Mesenchymal stem cell (in vitro differentiated cells and primary cell): Measurements from ENCODE around the gene WDR72. TPM values are rescaled to one million over a fixed set of nuclear protein-coding genes. Genes with fewer than 3 reads are reported as not detected.

Source experiments
- DNase-seq: peaks from one replicate; pipeline ENCODE4 v3.0.0-alpha.2; 2013
- H2AFZ ChIP-seq: one replicate; pipeline ENCODE4 v1.6.1; 2013; ENCODE audit warnings: low read depth, mild to moderate bottlenecking, control low read depth, inconsistent platforms, low read length, moderate library complexity
- H2AK5ac ChIP-seq: 2 replicates; pipeline ENCODE4 v1.6.1; 2013; ENCODE audit warnings: low read length, moderate library complexity, mild to moderate bottlenecking, inconsistent platforms; ENCODE audit not compliant: severe bottlenecking
- H2BK120ac ChIP-seq: one replicate; pipeline ENCODE4 v1.6.1; 2013; ENCODE audit warnings: low read depth, mild to moderate bottlenecking, inconsistent platforms, low read length, moderate library complexity
- H2BK12ac ChIP-seq, 2 experiments: one replicate each; pipeline ENCODE4 v1.6.1; 2013; ENCODE audit warnings: inconsistent platforms in 2 of 2, low read length in 2 of 2, mild to moderate bottlenecking in 2 of 2, moderate library complexity in 2 of 2, control low read depth in 1 of 2
- H2BK15ac ChIP-seq: one replicate; pipeline ENCODE4 v1.6.1; 2013; ENCODE audit warnings: mild to moderate bottlenecking, low read depth, inconsistent platforms; ENCODE audit not compliant: poor library complexity, severe bottlenecking
- H2BK5ac ChIP-seq: 2 replicates; pipeline ENCODE4 v1.6.1; 2013; ENCODE audit warnings: low read depth, mild to moderate bottlenecking, low read length, control low read depth, inconsistent platforms; ENCODE audit not compliant: poor library complexity, severe bottlenecking
- H3K14ac ChIP-seq, 2 experiments: one replicate each; pipeline ENCODE4 v1.6.1; 2013; ENCODE audit warnings: inconsistent platforms in 2 of 2, low read length in 2 of 2, control low read depth in 1 of 2, mild to moderate bottlenecking in 1 of 2, moderate library complexity in 1 of 2
- H3K18ac ChIP-seq, 2 experiments: one replicate each; pipeline ENCODE4 v1.6.1; 2013; ENCODE audit warnings: inconsistent platforms in 2 of 2, low read length in 2 of 2, control low read depth in 1 of 2, low read depth in 1 of 2, mild to moderate bottlenecking in 1 of 2
- H3K23ac ChIP-seq, 2 experiments: one replicate each; pipeline ENCODE4 v1.6.1; 2013; ENCODE audit warnings: inconsistent platforms in 2 of 2, low read length in 2 of 2, mild to moderate bottlenecking in 2 of 2, moderate library complexity in 2 of 2, control low read depth in 1 of 2
- H3K27ac ChIP-seq: 2 replicates; pipeline ENCODE4 v1.5.1; 2013; ENCODE audit warnings: mild to moderate bottlenecking, moderate library complexity, low read length, control low read depth, inconsistent platforms; ENCODE audit not compliant: poor library complexity, severe bottlenecking
- H3K27me3 ChIP-seq, 2 experiments: 2 replicates each; pipeline versions ENCODE4 v1.6.1 to v1.7.0; 2013; ENCODE audit warnings: low read length in 2 of 2, mild to moderate bottlenecking in 2 of 2, moderate library complexity in 2 of 2, control low read depth in 1 of 2, inconsistent platforms in 1 of 2; ENCODE audit not compliant: control insufficient read depth in 1 of 2, insufficient read depth in 1 of 2
- H3K36me3 ChIP-seq, 2 experiments: 2 replicates each; pipeline versions ENCODE4 v1.6.1 to v1.7.0; 2013; ENCODE audit warnings: low read length in 2 of 2, control low read depth in 1 of 2, inconsistent platforms in 1 of 2, low read depth in 1 of 2, mild to moderate bottlenecking in 1 of 2; ENCODE audit not compliant: insufficient read depth in 2 of 2, control insufficient read depth in 1 of 2
- H3K4ac ChIP-seq, 2 experiments: one replicate each; pipeline ENCODE4 v1.6.1; 2013; ENCODE audit warnings: inconsistent platforms in 2 of 2, low read length in 2 of 2, mild to moderate bottlenecking in 2 of 2, moderate library complexity in 2 of 2, control low read depth in 1 of 2, low read depth in 1 of 2
- H3K4me1 ChIP-seq: 2 replicates; pipeline ENCODE4 v1.6.1; 2013; ENCODE audit warnings: low read depth, low read length, control low read depth; ENCODE audit not compliant: control insufficient read depth, insufficient read depth
- H3K4me2 ChIP-seq: 2 replicates; pipeline ENCODE4 v1.6.1; 2013; ENCODE audit warnings: low read length, mild to moderate bottlenecking, inconsistent platforms; ENCODE audit not compliant: poor library complexity, severe bottlenecking
- H3K4me3 ChIP-seq, 2 experiments: 2 replicates each; pipeline versions ENCODE4 v1.5.1 to v1.7.0; 2013; ENCODE audit warnings: low read length in 2 of 2, mild to moderate bottlenecking in 2 of 2, control low read depth in 1 of 2, low read depth in 1 of 2; ENCODE audit not compliant: insufficient read depth in 1 of 2
- H3K79me1 ChIP-seq: replicated peaks from 2 replicates; pipeline ENCODE4 v1.6.1; 2013; ENCODE audit warnings: mild to moderate bottlenecking, control low read depth, low read length, inconsistent platforms; ENCODE audit not compliant: poor library complexity, severe bottlenecking
- H3K9ac ChIP-seq: 2 replicates; pipeline ENCODE4 v1.7.0; 2013; ENCODE audit warnings: mild to moderate bottlenecking, low read length, moderate library complexity
- H3K9me3 ChIP-seq: 2 replicates; pipeline ENCODE4 v1.7.0; 2013; ENCODE audit warnings: mild to moderate bottlenecking, low read length; ENCODE audit not compliant: control insufficient read depth
- H4K8ac ChIP-seq: one replicate; pipeline ENCODE4 v1.6.1; 2013; ENCODE audit warnings: inconsistent platforms, mild to moderate bottlenecking, low read length, moderate library complexity
- H4K91ac ChIP-seq: one replicate; pipeline ENCODE4 v1.6.1; 2013; ENCODE audit warnings: mild to moderate bottlenecking, low read length, inconsistent platforms
- WGBS: methylation state at CpG from one replicate; pipeline ENCODE4 v1.1.7; 2013; ENCODE audit warnings: mixed read lengths; 5-methylcytosine and 5-hydroxymethylcytosine counted together
- polyA plus RNA-seq, 2 experiments: library from polyadenylated mRNA; stranded (reverse); fragments of 200-250 nt; gene quantifications; one replicate each; pipeline ENCODE4 v1.2.3, GENCODE V29; 2013

WDR72 gene
- polyA plus RNA-seq (2013, experiment 1 of 2): not detected
- not detected for polyA plus RNA-seq (2013, experiment 2 of 2)

GRCh38 chr15:53759411-53759931, at the start of gene WDR72:
Gene WDR72, minus strand, starts transcription at chr15:53759663. Its CDS starts 26,514 bp downstream, at chr15:53733149.
- H2BK120ac ChIP-seq: no peak within 1 kb of the TSS
- no peak within 1 kb of the TSS for H3K27ac ChIP-seq
- peak within 1 kb of the TSS; percentile 61 for H4K91ac ChIP-seq
- H3K4me1 ChIP-seq: peaks cover 10% of the 10 kb centered on the region
- H4K8ac ChIP-seq: no peak within 1 kb of the TSS
- H3K14ac ChIP-seq: no peak within 1 kb of the TSS
- no peak within 1 kb of the TSS for H2AK5ac ChIP-seq
- no peak within 1 kb of the TSS for H2BK15ac ChIP-seq
- WGBS: 6% methylated on average over 19 of the region's 45 CpGs
- H3K9ac ChIP-seq: no peak within 1 kb of the TSS
- no peak within 1 kb of the TSS for H3K18ac ChIP-seq
- no peak within 1 kb of the TSS for H2AFZ ChIP-seq
- no peak within 1 kb of the TSS for H3K4ac ChIP-seq
- H2BK5ac ChIP-seq: no peak within 1 kb of the TSS
- peak within 1 kb of the TSS in 1 of 2 experiments; percentile 78 for H3K4me3 ChIP-seq
- H3K79me1 ChIP-seq: no peaks in the 10 kb centered on the region
- no peaks in the 10 kb centered on the region for H3K36me3 ChIP-seq
- no peak within 1 kb of the TSS for H2BK12ac ChIP-seq
- H3K23ac ChIP-seq: no peak within 1 kb of the TSS
- no peak for DNase-seq
- H3K27me3 ChIP-seq: peaks cover 0 to 3% of the 10 kb centered on the region in 2 experiments
- H3K4me2 ChIP-seq: peak within 1 kb of the TSS; percentile 98
- no peaks in the 10 kb centered on the region for H3K9me3 ChIP-seq

- no peak overlapping the region for H2BK5ac ChIP-seq
- H3K4me2 ChIP-seq: no peak overlapping the region
- no peak overlapping the region for H2BK120ac ChIP-seq
- peak; percentile 1 for DNase-seq
- no peak overlapping the region for H3K9ac ChIP-seq
- H3K4me1 ChIP-seq: no peaks in the 10 kb centered on the region
- no peak overlapping the region for H4K91ac ChIP-seq
- H3K4me3 ChIP-seq: no peak overlapping the region
- H3K4ac ChIP-seq: no peak overlapping the region
- no peak overlapping the region for H3K27ac ChIP-seq
- H2AFZ ChIP-seq: no peak overlapping the region
- H3K14ac ChIP-seq: no peak overlapping the region
- H3K18ac ChIP-seq: no peak overlapping the region
- no peak overlapping the region for H2BK12ac ChIP-seq
- no peak overlapping the region for H2BK15ac ChIP-seq
- no peaks in the 10 kb centered on the region for H3K79me1 ChIP-seq
- WGBS: 45% methylated on average over 5 of the region's 5 CpGs
- H2AK5ac ChIP-seq: no peak overlapping the region
- H3K9me3 ChIP-seq: no peaks in the 10 kb centered on the region
- H3K36me3 ChIP-seq: no peaks in the 10 kb centered on the region
- no peak overlapping the region for H4K8ac ChIP-seq
- H3K23ac ChIP-seq: no peak overlapping the region
- H3K27me3 ChIP-seq: no peaks in the 10 kb centered on the region
These were observed 48.7 kb upstream of the WDR72 start for GRCh38 chr15:53808058-53808706.

- DNase-seq: no peak
- Histone ChIP-seq H2BK5ac (no peak overlapping the region), H3K9me3 (no peaks in the 10 kb centered on the region), H3K79me1 (no peaks in the 10 kb centered on the region), H3K18ac (no peak overlapping the region), H3K9ac (no peak overlapping the region), H3K27ac (no peak overlapping the region), H3K27me3 (no peaks in the 10 kb centered on the region), H2BK12ac (no peak overlapping the region), H3K14ac (no peak overlapping the region), H3K4me2 (no peak overlapping the region), H4K8ac (no peak overlapping the region), H3K36me3 (no peaks in the 10 kb centered on the region), H4K91ac (no peak overlapping the region), H3K4me1 (no peaks in the 10 kb centered on the region), H2BK15ac (no peak overlapping the region), H3K4ac (no peak overlapping the region), H2AFZ (no peak overlapping the region), H2AK5ac (no peak overlapping the region), H3K4me3 (no peak overlapping the region), H2BK120ac (no peak overlapping the region), H3K23ac (no peak overlapping the region)
- 29% methylated on average over 1 of the region's 1 CpG for WGBS
These were observed 48.0 kb upstream of the WDR72 start for GRCh38 chr15:53807501-53807900.

- no peak overlapping the region for H2AK5ac ChIP-seq
- H2BK5ac ChIP-seq: no peak overlapping the region
- no peak for DNase-seq
- H3K9ac ChIP-seq: no peak overlapping the region
- H2AFZ ChIP-seq: no peak overlapping the region
- no peak overlapping the region for H3K14ac ChIP-seq
- H3K36me3 ChIP-seq: no peaks in the 10 kb centered on the region
- H3K79me1 ChIP-seq: no peaks in the 10 kb centered on the region
- no peak overlapping the region for H3K4me2 ChIP-seq
- no peaks in the 10 kb centered on the region for H3K9me3 ChIP-seq
- H3K4me1 ChIP-seq: no peaks in the 10 kb centered on the region
- H2BK15ac ChIP-seq: no peak overlapping the region
- H3K4ac ChIP-seq: no peak overlapping the region
- no peak overlapping the region for H3K4me3 ChIP-seq
- H3K18ac ChIP-seq: no peak overlapping the region
- no peak overlapping the region for H3K23ac ChIP-seq
- H2BK12ac ChIP-seq: no peak overlapping the region
- H3K27me3 ChIP-seq: no peaks in the 10 kb centered on the region
- H4K8ac ChIP-seq: no peak overlapping the region
- no peak overlapping the region for H4K91ac ChIP-seq
- 43% methylated on average over 1 of the region's 2 CpGs for WGBS
- H2BK120ac ChIP-seq: no peak overlapping the region
- no peak overlapping the region for H3K27ac ChIP-seq
These were observed 43.2 kb upstream of the WDR72 start for GRCh38 chr15:53802672-53803071.
